ENCODE measurements around the gene NR4A1.

The NR4A1 gene

DNA sequence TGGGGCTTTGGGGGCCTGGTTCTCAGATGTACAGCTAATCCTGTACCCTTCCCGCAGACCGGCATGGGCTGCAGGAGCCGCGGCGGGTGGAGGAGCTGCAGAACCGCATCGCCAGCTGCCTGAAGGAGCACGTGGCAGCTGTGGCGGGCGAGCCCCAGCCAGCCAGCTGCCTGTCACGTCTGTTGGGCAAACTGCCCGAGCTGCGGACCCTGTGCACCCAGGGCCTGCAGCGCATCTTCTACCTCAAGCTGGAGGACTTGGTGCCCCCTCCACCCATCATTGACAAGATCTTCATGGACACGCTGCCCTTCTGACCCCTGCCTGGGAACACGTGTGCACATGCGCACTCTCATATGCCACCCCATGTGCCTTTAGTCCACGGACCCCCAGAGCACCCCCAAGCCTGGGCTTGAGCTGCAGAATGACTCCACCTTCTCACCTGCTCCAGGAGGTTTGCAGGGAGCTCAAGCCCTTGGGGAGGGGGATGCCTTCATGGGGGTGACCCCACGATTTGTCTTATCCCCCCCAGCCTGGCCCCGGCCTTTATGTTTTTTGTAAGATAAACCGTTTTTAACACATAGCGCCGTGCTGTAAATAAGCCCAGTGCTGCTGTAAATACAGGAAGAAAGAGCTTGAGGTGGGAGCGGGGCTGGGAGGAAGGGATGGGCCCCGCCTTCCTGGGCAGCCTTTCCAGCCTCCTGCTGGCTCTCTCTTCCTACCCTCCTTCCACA is 7.6 kb downstream of the NR4A1 start:
- no peak for DNase-seq (ENCODE audit: low spot score)

DNA sequence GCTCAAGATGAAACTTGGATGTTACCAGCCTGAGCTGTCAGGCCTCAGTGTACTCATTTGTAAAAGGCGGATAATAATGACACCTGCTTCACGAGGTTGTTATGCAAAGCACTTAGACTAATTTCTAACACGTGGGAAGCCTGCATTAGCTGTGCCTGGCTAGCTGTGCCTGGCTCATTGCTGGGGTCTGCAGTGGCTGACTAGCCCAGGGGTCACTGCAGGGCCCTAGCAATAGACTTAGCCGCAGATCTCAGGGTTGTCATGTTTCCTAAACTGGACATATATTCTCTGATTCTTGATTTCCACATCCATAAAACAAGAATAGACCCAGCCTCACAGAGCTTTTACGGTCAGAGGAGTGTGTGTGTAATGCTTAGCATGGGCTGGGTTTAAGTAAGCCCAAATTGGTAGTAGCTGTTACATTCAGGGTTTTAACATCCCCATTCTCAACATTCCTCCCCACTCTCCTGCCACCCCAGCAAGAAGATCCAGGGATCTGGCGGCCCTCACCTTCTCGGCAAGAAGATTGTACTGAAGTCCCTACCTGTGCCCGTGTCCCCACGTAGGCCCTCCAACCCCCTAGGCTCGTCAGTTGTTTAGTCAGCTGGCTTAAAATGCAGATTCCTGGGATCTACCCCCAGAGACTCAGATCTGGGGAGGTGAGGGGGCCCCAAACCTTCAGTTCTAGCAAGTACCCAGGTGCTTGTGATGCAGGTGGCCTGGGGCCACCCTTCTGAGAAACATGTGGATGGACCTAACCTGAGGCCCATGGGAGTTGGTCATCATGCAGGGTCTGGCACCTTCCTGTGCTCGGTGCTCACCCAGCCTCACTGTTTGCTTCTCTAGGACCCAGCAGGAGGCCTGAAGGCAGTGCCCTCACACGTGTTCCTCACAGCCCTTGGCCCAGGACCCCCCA is 8.6 kb downstream of the NR4A1 start:
- DNase-seq (ENCODE audit: low spot score): no peak

DNA sequence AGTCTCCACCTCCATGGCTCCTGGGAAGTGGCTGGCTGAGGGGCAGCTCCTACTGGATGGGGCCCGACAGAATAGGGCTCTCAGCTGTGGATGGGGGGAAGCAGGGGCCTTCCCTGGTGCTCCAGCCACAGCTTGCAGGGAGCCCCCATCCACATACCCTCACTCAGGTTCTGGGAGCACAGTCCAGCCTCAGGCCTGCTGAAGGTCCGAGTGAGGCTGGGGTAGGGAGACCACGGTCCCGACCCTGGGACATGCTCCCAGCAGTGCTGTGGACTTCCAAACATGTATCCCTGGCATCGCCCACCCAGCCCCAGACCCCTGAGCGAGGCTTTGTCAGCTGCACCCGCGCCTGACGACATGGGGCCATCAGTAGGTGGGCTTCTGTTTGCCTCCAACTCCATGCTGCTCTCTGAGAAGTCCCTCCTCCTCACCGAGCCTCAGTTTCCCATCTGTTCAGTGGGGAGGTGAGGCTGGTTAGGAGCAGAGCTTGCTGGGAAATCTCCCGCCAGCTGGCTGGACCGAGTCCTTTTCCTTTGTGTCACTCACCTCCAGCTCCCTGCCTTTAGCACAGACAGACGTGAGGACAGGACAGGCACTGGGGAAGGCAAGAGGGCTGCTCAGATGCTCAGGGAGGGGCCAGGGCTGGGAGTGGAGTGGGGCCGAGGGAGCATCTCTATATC is 9.4 kb downstream of the NR4A1 start:
- DNase-seq (ENCODE audit: low spot score): no peak

DNA sequence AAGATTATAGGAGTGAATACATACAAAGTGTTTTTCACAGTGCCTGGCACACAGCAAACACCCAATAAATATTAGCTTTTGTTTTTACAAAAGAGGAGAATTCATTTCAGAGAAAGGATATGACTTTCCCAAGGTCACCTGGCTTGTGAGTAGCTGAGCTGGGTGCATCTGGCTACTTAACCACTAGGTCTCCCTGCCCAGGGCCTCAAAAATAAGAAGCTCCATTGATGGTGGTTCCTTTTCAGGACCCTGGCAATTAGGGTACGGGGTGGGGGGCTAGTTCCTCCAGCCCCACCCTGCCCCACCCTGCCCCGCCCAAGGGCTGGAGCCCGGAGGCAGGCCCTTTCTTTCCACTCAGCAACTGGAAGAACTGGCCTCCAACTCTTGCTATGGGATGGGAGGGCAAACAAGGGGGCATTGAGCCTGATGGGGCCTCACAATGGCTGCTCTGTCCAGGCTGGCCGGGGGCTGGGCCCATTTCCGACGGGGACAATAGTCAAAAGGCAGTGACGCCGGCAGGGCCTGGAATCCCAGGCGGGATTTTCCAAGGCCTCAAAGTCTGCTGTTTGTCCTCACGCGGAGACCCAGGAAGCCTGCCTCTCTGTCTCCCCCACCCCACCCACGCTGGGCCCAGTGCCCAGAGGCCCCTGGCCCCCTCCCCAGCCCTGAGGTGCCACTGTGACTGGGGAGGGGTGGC is 10.4 kb downstream of the NR4A1 start:
- DNase-seq (ENCODE audit: low spot score): peak; percentile 98

DNA sequence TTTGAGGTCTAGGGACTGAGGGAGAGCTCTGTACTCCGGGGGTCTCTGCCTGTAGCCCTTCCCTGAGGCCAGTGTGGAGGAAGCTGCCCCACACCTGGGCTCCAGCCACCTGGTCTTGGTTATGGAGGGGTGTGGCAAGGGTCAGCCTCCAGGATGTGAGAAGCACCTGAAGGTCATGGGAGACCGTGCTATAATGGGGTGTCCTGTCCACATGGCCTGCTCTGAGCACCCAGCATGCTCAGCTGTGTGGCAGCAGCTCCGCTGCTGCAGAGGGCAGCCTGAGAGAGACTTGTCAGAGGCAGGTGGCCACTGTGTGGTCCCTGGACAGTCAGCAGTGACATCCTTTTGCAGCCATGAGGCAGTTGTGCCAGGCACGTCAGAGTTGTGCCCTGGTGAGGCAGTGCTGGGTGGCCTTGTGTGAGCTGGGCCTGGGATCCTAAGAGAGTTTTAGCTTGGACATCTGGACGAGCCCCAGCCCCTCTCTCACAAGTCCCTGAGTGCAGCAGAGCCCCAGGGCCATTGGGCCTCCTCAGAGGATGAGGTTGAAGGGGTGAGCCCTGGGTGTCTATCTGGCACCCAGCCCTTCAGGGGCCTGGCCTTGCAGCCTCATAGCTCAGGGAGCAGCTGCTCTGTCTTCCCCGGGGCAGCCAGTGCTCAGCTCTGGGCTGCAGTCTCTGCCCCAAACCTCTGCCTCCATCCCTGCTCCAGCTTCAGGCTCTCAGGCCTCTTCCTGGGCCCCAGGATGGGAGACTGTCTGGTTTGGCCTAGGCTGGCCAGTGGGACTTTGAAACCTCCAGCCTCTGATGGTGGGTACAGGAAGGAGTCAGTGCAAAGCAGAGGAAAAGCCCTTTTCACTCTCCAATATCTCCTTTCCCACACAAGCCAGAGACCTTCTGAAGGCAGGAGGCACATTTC is 11.2 kb downstream of the NR4A1 start:
- DNase-seq (ENCODE audit: low spot score): no peak

DNA sequence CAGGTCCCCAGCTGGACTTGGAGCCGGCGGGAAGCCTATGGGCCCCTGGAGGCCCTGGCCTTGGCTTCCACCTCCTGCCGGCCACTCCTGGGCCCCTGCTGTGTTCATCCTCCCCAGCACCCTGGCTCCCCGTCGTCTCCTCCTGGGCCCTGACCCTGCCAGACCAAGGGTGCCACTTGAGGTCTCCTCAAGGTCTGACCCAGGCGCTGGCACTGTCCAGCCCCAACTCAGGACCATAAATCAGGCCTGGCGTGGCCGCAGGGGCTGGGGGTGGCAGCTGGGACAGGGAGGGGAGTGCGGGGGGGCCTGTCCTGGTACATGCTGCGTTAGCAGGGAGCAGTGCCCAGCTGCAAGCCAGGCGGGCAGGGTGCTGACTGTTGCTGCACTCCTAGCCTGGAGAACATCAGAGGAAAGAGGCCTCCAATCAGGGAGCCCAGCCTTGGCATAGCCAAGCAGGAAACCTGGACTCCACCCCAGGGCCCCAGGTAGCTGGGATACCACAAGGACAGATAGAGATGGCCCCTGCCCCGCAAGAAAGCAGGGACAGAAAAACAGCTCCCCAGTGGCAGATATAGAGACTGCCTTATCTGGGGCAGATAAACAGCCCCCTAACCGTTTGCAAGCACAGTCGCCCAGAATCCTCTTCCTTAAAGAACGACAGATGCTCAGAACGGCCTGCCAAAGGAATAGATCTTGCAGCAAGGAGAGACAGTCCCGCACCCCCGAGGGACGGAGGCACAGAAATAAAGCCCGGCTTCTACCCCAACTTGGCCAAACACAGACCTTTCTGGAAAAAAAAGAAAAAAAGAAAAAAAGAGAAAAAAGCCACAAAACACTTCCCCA is 12.1 kb downstream of the NR4A1 start:
- DNase-seq (ENCODE audit: low spot score): no peak

DNA sequence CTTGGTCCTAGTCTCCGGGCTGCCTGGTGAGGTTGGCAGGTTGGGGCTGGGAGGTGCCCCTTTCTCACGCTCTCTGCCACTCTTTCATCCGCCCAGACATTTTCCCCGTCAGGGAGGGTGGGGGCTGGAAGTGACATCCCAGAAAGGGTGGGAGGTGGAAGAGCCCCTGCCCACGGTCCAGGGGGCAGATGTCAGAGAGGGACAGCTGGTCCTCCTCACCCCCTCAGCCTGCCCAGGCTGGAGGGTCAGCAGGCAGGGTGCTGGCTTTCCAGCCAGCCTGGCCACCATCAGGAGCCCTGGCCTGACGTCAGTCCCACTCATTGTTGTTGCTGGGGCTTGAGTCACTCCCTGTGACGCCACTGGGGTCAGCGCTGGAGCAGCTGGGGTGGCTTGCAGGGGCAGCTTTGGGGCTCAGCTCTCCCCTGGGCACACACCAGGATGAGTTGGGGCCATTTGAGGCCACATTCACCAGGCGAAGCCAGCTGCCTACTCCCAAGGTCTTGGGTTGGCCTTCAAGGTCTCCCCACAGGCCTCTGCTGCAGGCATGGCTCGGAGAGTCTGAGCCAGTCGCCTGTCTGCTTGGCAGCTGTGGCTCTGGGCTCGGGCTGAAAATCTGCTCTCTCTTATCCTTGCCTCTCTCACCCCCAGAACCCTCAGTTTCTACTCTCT is 12.9 kb downstream of the NR4A1 start:
- DNase-seq (ENCODE audit: low spot score): no peak

DNA sequence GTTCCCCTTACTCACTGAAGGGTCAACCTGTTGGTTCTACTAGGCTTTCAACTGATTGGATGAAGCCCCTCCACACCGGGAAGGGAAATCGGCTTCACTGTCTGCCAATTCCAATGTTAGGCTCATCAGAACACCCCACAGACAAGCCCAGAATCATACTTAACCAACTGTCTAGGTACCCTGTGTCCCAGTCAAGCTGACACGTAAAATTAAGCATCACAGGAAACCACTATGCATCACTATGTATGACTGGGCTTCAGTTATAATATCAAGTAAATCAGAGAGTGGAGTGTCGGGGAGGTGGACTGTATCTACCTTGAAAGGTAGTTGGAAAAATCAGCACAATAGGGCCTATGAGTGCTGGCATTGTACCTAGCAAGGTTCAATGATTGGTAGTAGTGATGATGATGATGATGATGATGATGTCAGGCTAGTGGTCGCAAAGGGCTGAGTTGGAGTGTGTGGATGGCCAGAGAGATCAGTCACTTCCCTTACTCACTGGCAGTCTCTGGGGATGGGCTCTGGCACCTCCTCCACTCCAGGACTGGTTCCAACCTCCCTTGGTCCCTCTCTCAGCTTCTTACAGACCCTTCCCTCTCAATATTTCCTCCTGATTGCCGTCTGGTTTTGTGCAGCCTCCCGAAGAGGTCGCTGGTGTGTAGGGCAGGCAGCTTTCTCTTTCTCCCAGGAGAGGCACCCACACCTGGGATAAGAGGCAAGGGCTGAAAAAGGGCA is 15.3 kb downstream of the NR4A1 start:
- DNase-seq (ENCODE audit: low spot score): no peak

DNA sequence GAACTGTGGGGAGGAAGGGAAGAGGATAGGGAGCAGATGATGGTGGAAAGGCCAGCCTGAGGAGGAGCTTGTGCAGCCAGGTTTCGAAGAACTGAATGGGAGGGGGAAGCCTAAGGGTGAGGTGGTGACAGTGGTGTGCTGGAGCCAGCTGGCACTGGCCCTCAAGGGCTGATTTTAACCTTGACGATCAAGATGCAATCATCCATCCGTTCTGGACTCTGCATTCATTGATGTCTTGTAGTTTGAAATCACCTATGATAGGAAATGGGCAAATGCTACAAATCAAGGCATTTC is 15.8 kb downstream of the NR4A1 start:
- no peak for DNase-seq (ENCODE audit: low spot score)

DNA sequence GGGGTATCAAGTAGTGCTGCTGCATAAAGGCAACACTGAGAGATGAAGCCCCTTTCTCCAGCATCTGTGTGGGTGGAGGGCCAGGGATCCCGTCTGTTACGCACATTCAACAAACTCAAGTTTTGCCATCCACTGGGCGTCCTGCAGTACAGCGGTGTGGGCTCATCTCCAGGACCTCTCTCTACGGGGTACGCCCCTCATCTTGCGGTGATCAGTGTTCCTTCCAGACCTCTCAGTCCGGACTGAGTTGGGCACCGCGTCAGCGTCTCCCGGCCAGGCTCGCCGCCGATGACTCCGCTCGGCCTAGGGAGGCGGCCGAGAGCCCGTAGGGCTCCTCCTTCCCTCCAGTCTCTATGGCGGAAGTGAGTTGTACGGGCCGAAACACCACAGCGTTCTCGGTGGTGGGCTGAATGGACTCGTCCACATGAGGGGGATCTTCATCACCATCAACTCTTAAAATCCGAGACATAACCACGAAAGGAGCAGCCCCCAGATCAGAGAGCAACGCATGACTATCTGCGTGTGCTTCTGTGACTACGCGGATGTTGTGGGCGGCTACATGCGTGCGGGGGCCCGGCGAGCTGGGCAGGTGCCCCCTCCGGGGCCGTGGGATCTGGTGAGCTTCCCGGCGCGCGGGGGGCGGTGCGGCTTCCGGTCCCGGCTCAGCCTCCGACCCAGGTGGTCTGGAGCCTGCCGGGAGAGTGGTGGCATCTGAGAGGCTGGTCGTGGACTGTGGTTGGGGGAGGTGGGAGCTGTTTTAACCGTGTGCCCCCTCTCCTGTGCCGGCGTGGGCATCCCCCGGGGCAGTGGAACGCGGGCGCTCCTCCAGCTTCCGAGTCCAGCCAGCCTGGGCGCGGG is 18.3 kb downstream of the NR4A1 start, which contains the start of gene ATG101:
ATG101 (plus strand) TSS at position 652 of the 858 bp plus-strand sequence. CDS start 3,673 bp downstream, outside the sequence.
- DNase-seq (ENCODE audit: low spot score): peak; percentile 93

DNA sequence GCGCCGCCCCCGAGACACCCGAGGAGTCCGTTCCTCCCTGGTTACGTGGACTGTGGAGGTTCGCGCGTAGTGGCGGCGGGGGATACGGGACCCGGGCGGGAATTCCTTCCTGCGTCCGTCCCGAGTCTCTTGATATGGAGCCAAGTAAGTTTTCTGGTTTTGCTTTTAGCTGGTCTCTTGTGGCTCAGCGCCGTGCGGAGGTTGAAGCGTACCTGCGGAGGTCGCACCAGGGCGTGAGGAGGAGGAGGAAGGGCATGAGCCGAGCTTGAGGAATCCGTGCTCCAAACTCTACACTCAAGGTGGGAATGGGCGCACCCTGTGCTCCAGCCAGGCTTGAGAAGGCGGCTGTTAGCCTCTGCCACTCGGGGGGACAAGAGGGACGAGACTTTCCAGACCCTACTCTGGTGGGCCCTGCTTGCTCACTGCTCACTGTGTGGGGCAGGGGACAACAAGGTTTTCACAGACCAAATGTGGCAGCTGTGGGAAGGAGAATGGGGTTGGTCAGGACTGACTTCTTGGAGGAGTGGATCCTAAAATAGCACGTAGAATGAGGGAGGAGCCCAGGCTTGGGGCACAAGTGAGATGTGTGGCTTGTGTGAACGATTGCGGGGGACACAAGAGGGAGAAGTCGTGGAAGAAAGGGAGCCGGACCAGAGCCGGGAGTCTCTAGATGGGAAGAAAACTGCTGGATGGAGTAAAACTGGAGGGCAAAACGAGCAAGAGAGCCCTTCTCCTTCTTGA is 19.1 kb downstream of the NR4A1 start:
- no peak for DNase-seq (ENCODE audit: low spot score)

DNA sequence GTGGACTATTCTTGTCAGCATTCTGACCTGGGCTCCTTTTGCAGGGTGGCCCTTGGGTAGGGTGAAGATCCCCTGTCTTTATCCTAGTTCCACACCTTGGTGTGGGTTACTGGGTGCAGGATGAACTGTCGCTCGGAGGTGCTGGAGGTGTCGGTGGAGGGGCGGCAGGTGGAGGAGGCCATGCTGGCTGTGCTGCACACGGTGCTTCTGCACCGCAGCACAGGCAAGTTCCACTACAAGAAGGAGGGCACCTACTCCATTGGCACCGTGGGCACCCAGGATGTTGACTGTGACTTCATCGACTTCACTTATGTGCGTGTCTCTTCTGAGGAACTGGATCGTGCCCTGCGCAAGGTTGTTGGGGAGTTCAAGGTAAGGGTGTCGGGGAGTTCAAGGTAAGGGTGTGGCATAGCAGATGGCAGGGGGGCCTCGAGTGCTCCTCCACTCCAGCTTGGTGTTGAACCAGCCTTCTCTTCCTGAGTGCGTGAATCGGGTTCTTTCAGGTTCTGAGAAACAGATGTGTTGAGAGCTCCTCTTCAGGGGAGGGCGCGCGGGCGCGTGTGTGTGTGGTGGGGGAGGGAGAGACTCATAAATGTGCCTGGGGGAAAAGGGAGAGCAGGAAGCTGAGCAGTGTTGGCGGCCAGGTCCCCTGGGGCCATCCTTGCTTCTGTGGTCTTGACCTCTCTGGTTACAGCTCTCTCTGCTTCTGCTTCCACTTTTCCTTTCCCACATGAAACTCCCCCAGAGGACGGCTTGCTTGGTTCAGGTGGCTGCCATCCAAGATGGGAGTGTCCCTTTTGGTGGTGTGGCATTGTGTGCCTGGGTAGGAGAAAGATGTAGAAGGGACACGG is 22.5 kb downstream of the NR4A1 start:
- DNase-seq (ENCODE audit: low spot score): no peak

DNA sequence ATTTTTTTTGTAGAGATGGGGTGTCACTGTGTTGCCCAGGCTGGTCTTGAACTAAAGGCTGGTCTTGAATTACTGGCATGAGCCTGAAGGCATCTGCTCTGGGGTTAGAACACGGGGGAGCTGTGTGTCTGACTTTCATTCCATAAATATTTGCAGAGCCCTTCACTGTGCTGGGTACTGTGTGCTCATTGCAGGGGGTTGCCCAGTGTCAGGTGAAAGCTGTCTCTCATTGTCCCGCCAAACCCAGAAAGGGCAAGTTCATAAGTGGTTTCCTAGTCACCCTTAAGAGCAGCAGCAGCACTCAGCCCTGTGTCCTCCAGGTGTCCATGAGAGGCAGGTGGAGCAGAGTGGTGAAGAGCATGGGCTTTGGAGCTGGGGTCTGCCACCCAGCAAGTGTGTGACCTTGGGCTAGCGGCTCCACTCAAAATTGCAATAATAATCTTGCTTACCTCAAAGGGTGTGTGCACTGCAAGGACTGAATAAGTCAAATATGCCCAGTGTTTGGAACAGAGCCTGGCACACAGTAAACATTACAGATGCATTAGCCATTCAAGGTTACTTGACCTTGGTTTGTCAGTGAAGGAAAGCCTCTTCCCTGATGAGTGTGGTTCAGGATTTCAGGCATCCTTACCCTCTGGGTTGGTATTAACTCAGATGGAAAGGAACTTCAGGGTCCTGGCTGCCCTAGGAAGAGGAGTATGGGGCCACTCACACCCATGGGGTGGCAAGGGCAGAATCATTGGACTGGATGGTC is 23.9 kb downstream of the NR4A1 start:
- DNase-seq (ENCODE audit: low spot score): no peak

DNA sequence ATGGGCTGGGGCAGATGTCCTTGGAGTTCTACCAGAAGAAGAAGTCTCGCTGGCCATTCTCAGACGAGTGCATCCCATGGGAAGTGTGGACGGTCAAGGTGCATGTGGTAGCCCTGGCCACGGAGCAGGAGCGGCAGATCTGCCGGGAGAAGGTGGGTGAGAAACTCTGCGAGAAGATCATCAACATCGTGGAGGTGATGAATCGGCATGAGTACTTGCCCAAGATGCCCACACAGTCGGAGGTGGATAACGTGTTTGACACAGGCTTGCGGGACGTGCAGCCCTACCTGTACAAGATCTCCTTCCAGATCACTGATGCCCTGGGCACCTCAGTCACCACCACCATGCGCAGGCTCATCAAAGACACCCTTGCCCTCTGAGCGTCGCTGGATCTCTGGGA is 25.6 kb downstream of the NR4A1 start:
- DNase-seq (ENCODE audit: low spot score): no peak

DNA sequence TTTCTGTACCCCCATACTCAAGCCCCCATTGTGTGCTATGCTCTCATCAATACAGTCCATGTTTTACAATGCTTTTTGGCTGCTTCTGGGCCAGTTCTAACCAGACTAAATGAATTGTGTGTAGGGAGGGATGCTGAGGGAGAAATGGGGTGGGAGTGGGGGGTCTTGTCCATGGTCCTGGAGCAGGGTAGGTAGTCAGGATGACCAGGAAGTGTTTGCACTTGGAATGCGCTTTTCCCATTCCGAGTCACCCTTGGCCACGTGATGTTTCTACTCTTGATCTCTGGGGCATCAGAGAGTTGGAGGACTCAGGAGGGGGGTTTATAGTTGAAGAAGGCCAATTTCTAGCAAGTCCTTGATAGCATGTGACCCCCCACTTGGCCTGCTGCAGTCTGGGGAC is 27.0 kb downstream of the NR4A1 start:
- DNase-seq (ENCODE audit: low spot score): no peak
